GM19467 (cell line): ENCODE measurements around the gene MARCHF6.
"Not testable (repeated sequence)": the region's sequence is repeated elsewhere in the genome, so short reads cannot be mapped to it uniquely, and the experiment has no call there.

Experiments
- ATAC-seq: cut with Tn5 transposase; IDR thresholded peaks from one replicate; pipeline ENCODE4 v1.9.1; 2021; ENCODE audit warnings: mild to moderate bottlenecking, moderate library complexity; ENCODE audit not compliant: unreplicated experiment

The MARCHF6 gene

GRCh38 chr5:10353241-10354047, at the start of gene MARCHF6:
Gene MARCHF6 (plus strand): TSS chr5:10353695. CDS start chr5:10353899, 204 bp downstream.
- peak; percentile 88 for ATAC-seq

DNA sequence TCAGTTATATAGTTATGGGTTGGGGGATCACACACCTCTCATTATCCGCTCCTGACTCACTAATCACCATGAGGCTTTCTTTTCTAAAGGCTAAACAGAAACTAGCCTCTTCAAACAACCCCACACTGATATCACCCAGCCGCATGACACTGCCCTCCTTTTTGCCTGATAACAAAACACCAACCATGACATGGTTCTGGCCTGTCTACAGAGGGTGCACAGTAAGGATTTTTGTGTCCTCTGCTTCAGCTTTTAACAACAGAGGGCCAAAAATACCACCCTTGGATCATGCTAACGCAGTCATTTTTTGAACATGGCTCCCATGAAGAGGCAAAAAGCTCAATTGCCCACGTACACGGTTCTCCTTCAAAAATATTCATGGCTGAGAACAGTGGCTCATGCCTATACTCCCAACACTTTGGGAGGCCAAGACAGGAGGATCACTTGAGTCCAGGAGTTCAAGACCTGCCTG, 49.8 kb upstream of the MARCHF6 start:
- ATAC-seq = no peak

DNA sequence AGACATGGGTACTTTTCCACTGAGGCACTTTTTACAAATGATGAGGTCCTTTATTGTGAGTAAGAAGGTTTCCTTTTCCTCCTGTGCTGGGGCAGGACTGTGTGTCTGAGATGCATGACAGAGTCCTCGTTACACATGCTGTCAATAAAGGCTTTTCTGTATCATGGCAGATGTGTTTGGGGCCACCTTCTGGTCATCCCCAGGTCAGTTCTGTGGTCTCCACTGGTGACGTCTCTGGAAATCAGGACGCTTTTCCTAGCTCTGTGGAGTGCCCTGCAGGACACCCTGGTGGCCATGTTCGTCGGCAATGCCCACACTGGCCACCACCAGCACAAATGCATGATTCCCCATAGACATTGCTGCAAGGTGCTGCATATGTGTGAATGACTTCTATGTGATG, 48.6 kb upstream of the MARCHF6 start:
- ATAC-seq = no peak

- ATAC-seq = no peak
Measured at GRCh38 chr5:10306114-10306513, 47.4 kb upstream of the MARCHF6 start.

DNA sequence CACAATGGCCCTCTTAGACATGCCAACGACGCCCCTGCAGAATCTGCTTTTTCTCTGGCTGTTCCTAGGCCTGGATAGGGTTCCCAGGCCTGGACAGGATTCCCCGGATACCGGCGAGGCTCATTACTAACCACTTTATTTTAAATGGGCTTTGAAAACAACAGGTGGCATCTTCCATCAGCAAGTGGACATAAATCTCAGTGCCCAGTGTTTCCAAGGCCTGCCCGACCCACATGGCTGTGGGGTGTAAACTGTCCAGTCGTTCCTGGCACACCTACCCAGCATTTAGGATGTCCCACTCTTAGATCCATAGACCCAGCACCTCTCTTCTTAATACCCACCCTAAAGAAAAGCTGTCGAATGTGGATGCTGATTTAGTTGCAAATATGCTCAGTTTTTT, 46.7 kb upstream of the MARCHF6 start:
- no peak for ATAC-seq

DNA sequence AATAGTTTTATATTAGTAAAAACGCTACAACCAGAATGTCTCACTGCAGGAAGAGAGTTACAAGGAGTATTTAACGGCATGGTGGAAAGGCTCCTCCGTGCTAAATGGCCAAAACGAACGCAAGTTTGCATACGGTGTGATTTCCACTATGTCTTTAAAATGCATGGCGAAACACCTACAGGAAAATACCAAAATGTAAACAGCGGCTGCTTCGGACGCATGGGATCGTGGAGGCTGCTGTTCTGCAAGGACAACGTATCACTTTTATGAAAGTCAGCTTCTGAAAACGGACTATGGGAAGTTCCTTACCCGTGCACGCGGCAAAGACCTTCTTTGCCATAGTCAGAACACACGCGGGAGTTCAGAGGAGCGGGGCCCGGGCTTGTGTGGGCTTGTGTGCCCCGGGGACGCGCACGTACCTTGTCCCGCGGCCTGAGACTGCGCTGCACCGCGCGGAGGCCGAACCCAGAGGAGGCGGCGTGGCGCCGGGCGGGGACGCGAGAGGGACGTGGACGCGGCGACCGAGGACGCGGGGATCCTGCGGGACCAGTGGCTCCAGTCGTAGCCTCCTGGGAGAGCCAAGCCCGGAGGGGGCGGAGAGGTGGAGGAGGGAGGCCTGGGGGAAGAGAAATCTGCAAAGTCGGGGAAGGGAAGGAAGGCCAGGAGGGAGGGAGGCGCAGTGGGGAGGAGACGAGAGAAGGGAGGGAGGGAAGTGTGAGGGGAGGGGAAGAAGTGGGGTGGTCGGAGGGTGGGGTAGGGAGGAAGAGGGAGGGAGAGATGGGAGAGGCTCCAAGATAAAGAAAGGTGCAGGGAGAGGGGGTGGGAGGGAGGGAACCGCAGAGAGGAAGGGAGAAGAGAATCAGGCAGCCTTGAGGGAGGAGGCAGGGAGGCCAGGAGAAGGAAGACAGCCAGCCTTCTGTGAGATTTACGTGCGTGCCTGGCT, 46.0 kb upstream of the MARCHF6 start, which contains the start of gene CMBL:
TSS of gene CMBL (minus strand) at position 697 of the 943 bp plus-strand sequence. CDS start 17,140 bp downstream, outside the sequence.
- peak; percentile 84 for ATAC-seq

GRCh38 chr5:10308844-10309243, 44.7 kb upstream of the MARCHF6 start:
- ATAC-seq = no peak

GRCh38 chr5:10310066-10310779, 43.3 kb upstream of the MARCHF6 start:
- ATAC-seq = no peak

DNA sequence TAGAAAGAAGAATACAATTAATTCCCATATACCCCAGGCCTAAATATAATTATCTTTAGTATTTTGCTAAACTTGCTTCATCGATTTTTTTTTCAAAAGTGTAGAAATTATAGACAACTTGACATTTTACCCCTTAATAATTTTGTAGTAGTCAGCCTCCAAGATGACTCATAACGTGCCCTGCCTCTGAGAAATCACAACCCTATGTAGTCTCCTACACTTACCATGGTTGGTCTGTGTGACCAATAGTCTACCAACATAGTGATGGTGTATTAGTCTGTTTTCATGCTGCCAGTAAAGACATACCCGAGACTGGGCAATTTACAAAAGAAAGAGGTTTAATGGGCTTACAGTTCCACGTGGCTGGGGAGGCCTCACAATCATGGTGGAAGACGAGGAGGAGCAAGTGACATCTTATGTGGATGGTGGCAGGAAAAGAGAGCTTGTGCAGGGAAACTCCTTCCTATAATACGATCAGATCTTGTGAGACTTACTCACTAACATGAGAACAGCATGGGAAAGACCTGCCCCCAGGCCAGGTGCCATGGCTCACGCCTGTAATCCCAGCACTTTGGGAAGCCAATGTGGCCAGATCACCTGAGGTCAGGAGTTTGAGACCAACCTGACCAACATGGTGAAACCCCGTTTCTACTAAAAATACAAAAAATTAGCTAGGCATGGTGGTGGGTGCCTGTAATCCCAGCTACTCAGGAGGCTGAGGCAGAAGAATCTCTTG, 42.5 kb upstream of the MARCHF6 start:
- ATAC-seq = not testable (repeated sequence)

GRCh38 chr5:10311595-10312425, 41.7 kb upstream of the MARCHF6 start:
- ATAC-seq = no peak

- ATAC-seq = no peak
Measured at GRCh38 chr5:10315201-10315600, 38.3 kb upstream of the MARCHF6 start.

DNA sequence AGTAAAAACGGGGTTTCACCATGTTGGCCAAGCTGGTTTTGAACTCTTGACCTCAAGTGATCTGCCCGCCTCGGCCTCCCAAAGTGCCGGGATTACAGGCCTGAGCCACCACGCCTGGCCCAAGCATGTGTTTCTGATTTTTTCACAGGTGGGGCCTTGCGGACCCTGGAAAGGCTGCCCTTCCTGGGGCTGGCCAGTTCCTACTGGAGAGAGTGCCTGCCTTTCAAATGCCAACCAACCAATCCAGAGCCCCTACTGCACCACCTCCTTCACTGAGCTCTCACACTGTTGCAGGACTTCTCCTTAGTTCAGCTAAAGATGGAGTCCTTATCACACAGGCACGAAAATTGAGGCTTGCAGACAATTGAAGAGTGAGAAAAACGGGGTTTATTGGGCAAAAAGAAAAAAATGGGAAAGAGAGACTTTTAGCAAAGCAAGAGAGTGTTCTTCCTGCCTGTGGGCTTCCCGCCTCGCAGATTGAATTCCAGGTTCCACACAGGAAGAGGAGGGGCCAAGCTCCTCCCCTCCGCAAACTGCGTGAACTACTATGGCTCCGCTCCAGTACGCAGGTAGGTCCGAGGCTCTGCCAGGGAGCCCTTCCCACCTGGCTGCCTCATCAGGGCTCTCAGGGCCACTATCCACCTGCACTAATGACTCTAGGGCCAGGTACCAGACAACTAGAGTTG, 37.5 kb upstream of the MARCHF6 start:
- no peak for ATAC-seq

DNA sequence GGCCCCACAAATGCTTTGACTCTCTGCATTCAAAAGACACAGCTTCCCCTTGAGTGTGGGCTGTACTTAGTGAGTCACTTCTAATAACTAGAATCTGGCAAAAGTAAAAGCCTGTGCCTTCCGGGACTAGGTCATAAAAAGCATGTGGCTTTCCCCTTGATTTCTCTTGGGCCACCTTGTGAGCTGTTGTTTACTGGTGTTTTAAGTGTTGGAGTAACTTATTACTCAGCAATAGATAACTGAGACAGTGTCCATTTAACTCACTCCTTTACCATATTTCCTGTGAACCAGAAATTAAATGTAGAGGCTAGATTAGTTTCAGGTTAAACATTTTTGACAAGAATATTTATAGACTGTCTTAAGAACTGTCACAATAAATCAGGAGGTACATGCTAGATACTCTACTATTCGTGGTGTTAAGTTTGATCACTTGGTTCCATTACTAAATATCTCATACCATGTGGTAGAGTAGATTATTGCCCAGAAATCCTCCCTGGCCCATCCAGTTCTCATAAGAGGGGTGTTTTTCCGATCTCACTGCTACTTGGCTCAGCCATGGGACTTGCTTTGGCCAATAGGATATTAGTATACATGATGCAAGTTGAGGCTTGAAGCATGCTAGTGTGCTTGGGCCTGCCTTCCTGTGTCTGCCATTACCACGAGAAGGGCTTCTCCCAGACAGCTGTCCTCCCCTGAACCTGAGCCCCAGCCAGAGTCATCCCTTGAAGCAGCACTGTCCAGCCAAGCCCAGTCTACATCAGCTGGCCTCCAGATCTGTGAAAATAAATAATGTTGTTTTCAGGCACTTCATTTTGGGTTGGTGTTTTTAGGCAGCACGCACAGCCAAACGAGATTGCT, 35.4 kb upstream of the MARCHF6 start:
- ATAC-seq = peak; percentile 77

DNA sequence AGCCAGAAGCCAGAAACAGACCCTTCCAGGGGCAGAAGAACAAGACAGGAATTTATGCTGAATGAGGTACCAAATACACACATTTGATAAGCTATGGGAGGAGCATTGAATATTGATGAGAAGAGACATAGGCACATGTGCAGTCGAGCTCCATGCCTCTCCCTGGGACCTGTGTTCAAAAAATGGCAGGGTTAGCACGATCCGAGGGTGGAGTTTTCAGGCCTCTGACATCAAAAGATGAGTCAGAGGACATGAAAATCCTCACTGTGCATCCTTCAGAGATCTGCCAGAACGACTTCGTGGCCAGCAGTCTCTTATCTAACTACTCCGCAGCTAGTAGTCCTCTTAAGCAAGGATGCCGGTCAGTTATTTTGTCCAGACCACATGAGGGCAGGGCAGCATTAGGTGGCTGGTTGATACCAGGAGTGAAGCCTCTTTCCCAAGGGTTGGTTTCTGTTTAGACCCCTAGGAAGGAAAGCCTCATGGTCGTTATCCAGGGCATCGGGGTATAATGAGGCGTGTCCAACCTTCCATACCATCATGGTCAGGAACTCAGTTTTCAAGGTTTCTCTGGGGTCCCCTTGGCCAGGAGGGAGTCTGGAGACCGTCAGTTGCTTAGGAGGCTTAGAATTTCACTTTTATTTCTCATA, 34.2 kb upstream of the MARCHF6 start:
- ATAC-seq = no peak

DNA sequence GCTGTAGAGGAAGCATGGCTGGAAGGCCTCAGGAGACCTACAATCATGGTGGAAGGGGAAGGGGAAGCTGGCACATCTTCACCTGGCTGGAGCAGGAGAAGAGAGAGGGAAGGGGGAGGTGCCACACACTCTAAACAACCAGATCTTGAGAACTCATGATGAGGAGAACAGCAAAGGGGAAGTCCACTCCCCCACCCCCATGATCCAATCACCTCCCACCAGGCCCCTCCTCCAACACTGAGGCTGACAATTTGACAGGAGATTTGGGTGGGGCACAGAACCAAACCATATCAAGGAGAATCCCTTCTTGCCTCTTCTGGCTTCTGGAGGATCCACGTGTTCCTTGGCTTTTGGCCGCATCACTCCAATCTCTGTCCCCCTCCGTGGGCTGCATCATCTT, 32.7 kb upstream of the MARCHF6 start:
- no peak for ATAC-seq

DNA sequence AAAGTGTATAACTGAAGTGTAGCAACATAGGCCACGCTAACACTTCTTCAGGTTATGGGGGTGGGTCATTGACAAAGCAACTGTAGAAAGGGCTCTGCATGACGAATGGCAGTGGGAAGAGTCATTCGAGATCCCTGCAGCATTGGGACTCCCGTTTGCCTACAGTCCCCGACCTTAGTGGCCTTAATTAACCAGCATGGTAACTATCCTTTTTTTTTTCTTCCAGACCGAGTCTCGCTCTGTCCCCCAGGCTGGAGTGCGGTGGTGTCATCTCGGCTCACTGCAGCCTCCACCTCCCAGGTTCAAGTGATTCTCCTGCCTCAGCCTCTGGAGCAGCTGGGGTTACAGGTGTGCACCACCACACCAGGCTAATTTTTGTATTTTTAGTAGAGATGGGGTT, 31.6 kb upstream of the MARCHF6 start:
- ATAC-seq = no peak
